ENCODE data around the gene FYN.

FYN gene

DNA sequence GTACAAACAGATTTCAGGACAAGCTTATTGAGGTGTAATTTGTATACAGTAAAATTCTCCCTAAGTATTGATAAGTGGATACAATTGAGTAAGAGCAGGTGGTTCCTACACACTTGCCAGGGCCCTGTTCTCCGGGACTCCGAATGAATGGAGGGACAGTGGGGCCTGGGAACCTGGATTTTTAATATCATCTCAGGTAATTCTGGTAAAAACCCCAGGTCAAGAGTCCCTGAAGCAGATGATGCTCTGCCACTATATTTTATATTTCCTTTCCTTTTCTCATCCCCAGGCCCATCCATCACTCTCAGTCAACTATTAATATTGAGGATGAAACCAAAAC, 104.9 kb downstream of the FYN start:
- DNase-seq = no peak

DNA sequence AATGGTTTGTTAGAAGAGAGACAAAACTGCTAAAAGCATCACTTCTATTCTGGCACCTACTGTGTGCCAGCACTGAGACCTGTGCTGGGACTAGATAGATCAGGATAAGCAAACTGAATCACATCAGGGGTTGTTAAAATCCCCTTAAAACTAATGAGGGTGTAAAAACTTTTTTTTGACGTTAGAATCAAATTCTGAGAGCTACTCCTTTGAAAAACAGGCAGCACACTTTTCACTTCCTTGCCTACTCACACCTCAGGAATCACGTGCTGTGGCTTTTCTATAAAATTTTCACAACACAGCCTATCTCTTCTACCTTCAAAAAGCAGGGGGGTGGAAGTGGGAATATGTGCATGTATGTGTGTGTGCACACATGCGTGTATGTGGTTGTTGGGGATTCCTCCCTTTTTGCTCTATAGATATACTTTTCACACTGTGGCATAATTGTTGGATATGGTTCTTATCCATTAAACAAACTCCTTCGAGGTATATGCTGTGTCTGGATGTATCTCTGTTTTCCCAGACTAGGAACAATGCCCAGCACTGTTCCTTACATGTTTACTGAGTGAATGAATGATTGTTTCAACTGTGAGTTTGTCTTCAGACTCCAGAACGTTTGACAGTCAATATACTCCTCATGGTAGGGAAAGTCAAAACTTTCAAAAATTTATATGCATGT, 105.4 kb downstream of the FYN start:
- peak; percentile 77 for DNase-seq

- no peak for DNase-seq
Measured at GRCh38 chr6:111766201-111766857, 106.9 kb downstream of the FYN start.

DNA sequence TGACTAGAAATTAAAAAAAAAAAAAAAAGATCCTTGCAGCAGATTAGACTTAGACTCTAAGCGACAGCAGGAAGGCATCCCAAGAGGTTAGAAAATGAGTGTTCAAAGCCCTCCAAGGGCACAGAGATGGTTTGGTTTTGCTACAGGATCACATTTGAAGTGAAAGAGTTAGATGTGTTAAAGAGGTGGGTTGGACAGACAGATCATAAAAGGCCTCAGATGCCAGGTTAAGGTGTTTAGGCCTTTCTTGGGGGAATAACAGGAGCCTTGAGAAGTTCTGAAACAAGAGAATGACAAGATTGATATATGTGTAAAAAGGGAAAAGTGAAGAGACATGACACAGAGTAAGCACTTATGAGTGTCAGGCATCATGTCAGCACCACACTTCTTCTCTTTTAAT, 107.5 kb downstream of the FYN start:
- no peak for DNase-seq

GRCh38 chr6:111764238-111765175, 108.7 kb downstream of the FYN start:
- DNase-seq = peak; percentile 81

DNA sequence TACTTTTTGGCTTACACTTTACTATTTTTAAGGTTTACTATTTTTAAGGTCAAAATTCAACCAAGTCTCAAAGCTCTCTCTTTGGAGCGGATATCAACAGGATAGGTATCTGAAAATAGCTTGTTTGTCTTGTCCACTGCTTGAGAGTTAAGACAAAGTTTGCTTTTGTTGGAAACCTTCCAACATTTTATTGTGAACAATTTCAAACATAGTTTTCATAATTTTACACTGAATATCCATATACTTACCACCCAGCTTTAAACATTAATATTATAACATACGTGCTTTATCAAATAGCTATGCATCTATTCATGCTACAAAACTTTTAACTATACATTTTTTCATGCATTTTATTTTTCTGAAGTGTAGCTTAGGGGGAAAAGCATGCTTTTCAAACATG, 109.9 kb downstream of the FYN start:
- no peak for DNase-seq

GRCh38 chr6:111761783-111762312, 111.4 kb downstream of the FYN start:
- peak; percentile 38 for DNase-seq

DNA sequence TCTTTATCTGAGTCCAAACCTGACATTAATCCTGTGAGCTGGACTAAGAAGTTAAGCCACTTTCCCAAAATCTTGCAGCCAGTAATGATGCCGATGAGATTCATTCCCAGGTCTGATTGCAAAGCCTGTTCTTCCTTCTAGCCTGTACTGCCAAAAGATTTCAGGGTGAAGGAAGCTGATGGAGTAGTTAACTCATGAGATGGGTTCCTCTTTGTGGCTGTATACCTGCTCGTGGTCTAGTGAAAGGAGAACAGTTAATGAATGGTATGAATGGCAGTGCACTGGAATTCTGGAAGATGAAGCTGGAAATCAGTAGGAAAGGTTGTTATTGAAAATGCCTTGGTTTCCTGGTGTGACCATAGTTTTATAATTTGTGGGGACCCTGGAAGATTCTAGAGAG, 112.0 kb downstream of the FYN start:
- peak; percentile 12 for DNase-seq

GRCh38 chr6:111759836-111760785, 113.1 kb downstream of the FYN start:
- peak; percentile 90 for DNase-seq

GRCh38 chr6:111759331-111759835, 113.9 kb downstream of the FYN start:
- no peak for DNase-seq

DNA sequence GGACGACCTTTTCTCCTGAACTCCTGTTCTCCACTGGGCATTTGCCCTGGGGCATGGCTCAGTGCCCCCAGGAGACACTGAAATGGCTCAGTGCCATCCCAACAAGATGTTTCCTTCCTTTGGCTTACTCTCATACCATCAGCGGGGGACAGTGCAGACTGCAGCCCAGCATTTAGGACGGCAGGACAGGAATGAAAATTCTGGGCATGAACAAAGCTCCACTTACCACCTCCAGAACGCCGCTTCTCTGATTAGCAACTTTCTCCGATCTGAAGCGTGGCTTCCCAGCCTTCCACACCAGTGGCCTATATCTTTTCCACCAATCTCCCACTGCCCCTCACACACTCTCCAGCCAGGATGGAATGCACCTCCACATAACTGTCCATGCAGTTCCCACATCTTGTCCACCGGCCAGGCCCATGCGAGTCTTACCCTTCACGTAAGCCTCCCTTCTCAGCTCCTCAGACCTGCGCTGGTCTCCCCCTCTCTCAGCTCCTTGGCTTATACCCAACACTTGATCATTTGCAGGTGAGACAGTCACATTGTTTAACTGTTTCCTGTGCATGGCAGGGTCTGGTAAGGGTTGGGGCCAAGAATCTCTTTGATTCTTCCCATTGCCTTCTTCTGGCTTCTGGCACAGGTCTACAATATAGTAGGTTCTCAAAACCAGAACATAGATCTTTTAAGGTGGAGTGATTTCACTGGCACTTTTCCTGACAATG, 114.5 kb downstream of the FYN start:
- peak; percentile 73 for DNase-seq

- DNase-seq = peak; percentile 79
Measured at GRCh38 chr6:111757342-111757741, 115.9 kb downstream of the FYN start.

GRCh38 chr6:111754423-111754822, 118.8 kb downstream of the FYN start:
- no peak for DNase-seq

- DNase-seq = peak; percentile 50
Measured at GRCh38 chr6:111753573-111753972, 119.7 kb downstream of the FYN start.

GRCh38 chr6:111752476-111752875, 120.8 kb downstream of the FYN start:
- DNase-seq = no peak

DNA sequence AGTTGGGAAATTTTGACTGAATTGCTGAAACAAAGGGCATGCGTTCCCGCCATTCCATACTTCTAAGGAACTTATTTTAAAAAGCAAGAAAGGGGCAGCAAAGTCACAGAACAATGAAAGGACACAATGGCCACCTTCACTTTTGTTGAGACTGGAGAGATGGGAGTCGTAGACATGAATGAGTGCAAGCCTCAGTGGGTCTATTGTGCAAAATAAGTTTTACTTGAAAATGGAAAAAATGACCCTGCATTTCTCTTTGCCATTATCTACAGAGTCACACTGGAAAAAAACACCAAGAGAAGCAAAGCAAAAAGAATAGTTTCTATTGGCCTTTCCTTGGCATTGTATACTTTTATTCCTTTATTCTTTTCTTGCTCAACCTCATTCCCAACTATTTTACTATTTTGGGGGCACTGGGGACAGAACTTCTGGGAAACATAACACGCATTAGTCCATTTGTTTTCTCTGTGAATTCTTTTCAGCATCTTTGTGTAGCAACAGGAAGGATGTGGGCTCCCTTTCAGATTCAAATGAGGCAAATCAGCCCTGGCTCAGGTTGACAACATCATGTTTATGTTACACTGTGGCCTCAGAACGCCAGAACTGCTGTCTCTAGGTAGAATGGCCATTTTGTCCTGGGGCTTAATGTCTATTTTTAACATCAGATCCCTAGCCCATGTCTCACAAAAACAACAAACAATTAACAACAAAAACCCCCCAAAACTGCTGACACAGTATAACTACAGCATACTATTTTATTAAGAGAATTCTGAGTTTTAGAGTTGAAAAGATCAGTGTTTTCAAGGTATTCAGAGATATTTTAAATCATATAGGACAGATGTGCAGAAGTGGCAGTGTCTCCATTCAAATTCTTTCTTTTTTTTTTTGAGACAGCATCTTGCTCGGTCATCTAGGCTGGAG, 122.2 kb downstream of the FYN start:
- DNase-seq = peak; percentile 90

GRCh38 chr6:111750153-111750552, 123.1 kb downstream of the FYN start:
- no peak for DNase-seq

- no peak for DNase-seq
Measured at GRCh38 chr6:111748231-111748647, 125.0 kb downstream of the FYN start.

GRCh38 chr6:111747829-111748228, 125.4 kb downstream of the FYN start:
- DNase-seq = no peak

GRCh38 chr6:111747396-111747795, 125.9 kb downstream of the FYN start:
- peak; percentile 57 for DNase-seq
